RPMI8226 (cell line): Measurements from ENCODE around the gene PLPP7.
"Not testable (repeated sequence)": the region's sequence is repeated elsewhere in the genome, so short reads cannot be mapped to it uniquely, and the experiment has no call there.

Experiments used
- DNase-seq: peaks from one replicate; pipeline ENCODE4 v3.0.0-alpha.2; 2015

The PLPP7 gene

DNA sequence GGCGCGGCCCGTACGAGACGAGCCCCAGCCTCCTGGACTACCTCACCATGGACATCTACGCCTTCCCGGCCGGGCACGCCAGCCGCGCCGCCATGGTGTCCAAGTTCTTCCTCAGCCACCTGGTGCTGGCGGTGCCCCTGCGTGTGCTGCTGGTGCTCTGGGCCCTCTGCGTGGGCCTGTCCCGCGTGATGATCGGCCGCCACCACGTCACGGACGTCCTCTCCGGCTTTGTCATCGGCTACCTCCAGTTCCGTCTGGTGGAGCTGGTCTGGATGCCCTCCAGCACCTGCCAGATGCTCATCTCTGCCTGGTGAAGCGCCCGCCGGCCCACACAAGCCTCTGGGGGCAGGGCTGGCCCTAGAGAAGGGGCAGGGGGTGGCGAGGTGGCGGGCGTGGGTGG is 18.5 kb downstream of the PLPP7 start:
- no peak for DNase-seq

DNA sequence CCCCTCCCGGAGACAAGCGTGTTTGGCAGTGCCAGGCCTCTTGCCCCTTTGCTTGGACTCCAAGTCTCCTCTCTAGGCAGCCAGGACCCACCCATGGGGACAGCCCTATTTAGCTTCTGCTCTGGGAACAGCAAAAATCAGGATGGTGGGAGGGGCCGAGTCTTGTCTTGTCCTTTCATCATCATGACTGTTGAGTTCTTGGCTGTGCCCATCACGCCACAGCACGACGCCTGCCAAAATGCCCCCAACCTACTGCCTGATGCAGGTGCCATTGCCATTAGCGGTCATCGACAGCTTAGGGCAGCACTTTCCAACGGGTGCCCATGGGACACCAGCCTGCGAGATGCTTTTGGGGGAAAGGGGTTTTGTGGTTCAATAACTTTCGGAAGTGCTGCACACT is 18.9 kb downstream of the PLPP7 start:
- DNase-seq: no peak

DNA sequence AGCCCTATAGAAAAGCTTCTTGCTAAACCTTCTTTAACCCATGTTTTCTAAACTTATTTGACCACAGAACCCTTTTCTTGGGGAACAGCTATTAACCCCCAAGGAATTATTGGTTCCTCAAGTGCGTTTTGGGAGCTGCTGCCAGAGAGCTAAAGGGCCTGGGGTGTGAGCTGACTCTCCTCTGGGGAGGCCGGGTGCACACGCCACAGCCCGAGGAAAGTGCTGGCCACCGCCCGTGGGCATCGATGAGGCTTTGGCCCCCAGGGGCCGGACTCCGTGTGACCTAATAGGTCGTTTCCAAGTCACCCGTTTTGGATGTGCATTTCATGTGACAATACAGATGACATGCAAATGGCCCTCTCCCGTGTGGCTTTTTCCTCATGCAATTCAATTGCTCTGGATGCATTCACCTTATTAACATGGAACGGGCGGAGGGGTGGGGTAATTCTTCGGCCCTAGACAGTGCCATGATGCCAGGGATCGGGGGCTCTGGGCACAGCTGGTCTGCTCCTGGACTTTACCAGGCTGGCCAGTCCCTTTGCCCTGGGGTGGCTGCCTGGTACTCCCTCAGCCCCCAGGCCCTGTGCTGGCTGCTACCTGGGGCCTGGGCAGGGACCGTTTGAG is 19.5 kb downstream of the PLPP7 start:
- no peak for DNase-seq

DNA sequence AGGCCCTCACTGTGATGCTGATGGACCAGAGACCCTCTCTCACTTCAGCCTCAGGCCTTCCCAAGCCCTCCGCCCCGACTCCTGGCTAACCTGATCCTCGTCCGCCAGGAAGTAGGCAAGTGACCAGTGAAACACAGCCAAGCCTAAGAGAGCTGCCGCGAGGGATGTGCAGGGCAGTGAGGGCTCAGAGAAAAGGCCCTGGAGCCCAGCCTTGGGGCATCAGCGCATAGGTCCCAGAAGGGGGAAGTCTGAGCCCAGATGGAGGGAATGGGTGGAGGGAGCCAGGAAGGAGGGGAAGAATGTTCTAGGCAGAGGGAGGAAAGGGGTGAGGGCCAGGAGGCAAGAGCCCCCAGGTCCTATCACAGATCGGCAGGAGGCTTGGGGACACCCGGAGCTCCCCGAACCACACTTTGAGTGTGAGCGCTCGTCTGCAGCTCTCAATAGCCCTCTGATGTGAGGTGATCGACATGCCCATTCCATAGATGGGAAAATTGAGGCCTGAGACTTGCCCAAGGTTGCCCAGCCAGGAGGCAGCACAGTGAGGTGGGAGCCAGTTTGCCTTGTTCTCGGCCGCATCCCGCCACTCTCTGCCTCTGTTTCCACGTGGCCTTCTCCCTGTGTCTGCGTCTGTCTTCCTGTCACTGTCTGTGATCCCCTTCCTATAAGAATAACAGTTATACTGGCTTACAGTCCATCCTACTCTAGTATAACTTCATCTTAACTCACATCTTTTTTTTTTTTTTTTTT is 20.2 kb downstream of the PLPP7 start:
- no peak for DNase-seq

DNA sequence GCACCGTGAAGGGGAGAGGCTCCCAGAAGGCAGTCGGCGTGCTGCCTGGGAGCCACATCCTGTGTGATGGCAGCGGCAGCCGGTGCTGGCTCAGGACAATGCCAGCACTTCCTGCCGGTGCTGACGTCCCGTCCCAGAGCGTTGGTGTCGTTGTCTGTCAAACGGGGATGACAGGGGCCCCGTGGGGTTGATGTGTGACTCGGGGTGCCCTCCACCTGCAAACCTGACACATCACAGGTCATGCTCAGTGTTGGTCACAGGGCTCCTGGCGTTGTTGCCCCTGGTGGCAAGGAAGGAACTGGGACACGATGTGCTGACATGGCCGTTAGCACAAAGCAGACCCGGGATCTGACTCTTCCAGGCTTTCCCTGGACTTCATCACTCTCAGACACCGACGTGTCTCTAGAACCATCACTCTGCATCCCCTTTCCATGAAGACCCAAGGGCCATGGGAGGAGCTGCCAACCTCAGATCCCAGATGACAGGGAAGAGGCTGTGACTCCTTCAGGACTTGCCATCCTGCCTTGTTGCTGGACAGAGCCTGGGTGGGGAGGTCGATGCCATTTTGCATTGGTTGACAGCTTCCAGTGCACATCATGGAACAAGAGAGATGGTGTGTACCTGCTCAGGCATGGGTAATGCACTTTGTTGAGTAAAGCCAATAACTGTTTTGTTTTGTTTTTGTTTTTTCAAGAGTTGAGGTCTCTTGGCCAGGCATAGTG is 21.5 kb downstream of the PLPP7 start:
- DNase-seq: peak; percentile 66

DNA sequence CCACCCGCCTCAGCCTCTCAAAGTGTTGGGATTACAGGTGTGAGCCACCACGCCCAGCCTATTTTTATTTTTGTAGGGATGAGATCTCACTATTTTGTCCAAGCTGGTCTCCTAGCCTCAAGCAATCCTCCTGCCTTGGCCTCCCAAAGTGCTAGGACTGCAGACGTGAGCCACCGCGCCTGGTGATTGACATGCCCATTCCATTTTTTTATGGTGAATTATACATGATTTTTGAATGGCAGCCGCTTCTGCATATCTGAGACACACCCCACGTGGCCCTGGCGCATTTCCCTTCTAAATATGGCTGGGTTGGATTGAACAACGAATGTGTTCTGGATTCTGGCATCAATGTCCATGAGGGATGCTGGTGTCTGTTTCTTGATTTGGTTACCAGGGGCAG is 22.7 kb downstream of the PLPP7 start:
- no peak for DNase-seq

DNA sequence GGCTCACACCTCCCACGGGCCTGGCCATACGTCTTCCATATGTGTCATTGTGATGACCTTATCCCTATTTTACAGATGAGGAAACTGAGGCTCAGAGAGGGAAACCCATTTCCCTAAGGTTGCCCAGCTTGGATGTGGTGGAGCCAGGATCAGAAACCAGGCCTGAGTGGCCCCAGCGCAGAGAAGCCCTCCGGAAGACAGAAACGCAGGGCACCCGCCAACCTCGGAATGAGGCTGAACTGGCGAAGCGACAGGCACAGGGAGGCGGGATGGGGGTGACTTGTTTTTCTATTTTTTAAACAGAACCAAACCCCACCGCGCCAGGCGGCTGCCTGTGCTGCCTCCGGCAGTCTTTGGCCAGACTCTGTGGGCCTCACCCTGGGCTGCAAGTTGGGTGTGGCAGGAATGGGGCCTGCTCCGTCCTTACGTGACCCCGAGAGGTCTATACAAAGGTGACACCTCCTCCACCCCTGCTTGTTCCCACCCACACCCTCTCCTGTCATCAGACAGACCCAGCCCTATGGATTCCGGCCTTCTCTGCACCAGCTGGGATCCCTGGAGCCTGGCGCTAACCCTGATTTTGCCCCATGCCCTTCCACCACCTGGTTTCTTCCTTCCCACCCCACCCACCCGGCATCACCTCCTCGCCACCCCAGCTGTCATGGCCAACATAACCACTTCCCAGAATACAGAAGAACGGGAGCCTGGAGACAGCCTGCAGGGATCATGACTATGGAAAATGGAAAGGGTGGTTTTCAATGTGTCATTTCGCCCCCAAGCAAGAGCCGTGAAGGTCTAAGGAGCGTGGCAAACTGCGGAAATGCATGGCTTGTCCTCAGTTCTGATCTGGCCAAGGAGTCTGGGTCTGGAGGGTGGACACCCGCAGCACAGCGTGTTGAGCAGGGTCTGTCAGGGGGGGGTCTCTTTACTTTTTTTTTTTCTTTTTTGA is 23.6 kb downstream of the PLPP7 start:
- DNase-seq: no peak

DNA sequence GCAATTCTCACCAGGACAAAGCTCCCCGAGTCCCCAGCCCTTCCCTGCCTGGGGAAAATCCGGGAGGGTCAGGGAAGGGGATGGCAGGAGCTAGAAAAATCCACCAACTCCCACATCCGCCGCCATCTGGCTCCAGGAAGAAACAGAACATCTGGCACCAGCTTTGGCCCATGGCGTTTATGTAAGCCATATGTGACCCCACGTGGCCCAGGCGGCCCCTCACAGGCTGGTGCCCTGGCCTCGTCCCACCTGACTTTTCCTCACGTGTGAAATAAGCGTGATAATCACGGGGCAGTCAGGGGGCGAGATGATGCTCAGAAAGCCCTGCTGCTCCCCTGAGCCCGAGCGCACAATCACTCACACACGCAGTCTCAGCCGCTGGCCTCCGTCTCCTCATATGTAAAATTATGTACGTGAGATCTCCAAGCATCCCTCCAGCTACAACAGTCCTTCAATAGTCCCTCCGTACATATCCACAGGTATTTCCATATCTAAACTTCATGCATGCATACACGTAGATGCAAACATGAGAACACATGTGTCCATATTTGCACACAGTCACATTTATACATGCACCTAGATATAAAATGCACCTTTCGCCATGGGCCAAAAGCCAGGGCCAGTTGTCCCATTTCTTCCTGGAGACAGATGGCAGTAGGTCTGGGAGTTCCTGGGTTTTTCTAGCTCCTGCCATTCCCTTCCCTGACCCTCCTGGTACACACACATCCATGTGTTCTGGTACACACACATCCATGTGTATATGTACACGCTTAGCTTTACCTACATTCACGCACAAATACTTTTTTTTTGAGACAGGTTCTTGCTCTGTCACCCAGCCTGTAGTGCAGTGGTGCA is 28.9 kb downstream of the PLPP7 start:
- DNase-seq: no peak

DNA sequence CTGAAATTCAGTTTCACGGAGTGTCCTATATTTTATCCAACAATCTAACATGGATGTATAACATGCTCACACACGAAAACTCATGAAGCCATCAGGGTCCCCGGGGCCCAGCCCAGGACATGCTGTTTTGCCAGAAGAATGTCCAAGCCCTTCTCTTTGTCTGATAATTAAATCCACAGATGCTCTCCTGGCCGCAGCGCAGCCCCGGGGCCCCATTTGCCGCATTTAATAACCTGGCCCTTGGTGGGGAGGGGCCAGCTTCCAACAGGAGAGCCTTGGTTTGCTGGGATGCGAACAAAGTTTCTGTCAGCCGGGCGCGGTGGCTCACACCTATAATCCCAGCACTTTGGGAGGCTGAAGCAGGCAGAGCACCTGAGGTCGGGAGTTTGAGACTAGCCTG is 30.0 kb downstream of the PLPP7 start:
- no peak for DNase-seq

DNA sequence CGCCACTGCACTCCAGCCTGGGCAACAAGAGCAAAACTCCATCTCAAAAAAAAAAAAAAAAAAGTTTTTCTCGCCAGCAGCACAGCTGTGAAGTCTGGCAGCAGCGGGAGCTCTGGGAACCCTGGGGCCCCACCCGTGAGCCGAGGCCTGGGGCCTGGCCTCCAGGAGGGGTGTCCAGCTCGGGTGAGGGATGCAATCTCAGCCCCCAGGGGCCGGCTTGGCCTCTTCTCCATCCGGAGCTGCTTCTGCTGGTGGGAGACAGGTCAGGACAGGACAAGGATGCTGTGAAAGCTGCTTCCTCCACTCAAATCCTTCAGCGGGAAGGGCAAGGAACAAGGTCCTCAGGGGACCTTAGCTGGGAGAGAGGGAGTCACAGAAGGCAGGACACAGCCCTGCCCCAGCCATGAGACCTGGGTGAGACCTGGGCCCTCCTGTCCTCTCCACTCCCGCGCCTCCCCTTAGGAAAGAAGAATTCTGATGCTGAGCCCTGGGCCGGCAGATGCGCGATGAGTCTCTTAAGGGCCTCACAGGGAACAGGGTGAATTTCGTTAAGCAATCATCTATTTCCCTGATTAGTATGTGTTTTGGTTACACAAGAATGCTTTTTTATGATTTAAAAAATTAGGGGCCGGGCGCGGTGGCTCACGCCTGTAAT is 30.6 kb downstream of the PLPP7 start:
- DNase-seq: no peak

DNA sequence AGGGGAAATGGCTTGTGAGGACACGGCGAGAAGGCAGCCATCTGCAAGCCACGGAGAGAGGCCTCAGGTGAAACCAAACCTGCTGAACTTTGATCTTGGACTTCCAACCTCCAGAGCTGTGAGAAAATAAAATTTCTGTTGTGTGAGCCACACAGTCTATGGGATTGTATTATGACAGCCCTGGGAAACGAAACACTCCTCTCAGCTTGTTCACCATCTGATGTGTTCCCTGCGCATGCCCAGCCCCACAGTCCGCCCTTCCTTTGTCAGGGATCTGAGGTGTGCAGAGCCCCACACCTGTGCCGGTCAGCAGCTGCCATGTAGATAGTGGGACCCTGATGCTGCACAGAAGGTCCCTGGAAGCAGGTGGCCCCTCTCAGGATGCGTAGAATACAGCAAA is 34.1 kb downstream of the PLPP7 start:
- DNase-seq: no peak

DNA sequence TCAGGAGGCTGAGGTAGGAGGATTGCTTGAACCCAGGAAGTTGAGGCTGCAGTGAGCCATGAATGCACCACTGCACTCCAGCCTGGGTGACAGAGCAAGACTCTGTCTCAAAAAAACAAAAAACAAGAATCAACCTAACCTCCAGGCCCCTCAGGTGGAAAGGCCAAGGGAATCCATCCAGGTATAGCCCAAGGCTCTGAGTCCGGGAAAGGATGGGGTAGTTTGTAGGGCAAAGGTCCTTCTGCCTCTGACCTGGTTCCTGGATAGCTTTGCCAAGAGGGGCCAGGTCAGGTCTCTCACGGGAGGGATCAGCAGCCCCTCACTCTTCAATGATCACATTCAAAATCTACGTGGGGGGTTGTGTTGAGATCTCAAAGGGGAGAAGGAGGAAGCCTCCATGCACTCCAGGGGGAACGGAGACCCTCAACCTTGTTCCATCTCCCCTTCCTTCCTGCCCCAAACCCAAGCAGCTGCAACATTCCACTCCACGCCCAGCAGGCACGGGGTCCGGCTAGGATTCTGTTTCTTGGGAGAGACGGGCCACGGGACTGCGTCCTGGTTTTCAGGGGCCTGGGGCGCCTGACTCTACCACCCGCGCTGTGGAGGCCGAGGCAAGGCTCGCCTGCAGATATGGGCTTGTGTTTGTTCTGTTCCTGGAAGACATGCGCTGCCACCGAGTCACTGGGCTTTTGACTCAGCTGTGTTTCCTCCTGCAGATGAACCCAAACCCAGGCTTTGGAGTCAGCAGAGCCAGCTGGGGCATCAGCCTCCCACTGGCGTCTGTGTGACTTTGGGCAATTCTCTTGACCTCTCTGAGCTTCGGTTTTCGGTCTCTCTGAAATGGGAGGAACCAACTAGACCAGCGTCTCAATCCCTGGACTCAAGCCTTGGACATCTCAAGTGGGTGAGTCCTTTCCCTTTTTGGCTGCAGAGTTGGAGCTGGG is 35.5 kb downstream of the PLPP7 start:
- no peak for DNase-seq

DNA sequence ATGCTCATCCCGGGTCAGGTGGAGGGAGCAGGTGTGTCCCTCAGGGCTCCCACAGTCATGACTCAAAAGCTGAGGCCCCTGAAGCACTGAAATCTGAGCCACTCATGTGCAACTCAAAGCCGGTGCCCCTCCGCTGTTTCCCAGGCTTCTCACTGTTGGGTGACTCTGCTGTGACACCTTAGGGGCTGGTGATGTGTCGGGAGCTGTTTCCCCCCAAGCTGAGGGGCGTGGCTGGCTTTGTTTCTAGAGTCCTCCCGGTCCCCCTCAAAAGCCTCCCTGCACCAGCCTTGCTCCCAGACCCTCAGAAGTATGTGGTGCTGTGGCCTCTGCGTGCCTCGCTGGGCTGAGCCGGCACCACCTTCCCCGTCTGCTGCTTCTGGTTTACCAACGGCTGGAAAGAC is 39.7 kb downstream of the PLPP7 start:
- no peak for DNase-seq

DNA sequence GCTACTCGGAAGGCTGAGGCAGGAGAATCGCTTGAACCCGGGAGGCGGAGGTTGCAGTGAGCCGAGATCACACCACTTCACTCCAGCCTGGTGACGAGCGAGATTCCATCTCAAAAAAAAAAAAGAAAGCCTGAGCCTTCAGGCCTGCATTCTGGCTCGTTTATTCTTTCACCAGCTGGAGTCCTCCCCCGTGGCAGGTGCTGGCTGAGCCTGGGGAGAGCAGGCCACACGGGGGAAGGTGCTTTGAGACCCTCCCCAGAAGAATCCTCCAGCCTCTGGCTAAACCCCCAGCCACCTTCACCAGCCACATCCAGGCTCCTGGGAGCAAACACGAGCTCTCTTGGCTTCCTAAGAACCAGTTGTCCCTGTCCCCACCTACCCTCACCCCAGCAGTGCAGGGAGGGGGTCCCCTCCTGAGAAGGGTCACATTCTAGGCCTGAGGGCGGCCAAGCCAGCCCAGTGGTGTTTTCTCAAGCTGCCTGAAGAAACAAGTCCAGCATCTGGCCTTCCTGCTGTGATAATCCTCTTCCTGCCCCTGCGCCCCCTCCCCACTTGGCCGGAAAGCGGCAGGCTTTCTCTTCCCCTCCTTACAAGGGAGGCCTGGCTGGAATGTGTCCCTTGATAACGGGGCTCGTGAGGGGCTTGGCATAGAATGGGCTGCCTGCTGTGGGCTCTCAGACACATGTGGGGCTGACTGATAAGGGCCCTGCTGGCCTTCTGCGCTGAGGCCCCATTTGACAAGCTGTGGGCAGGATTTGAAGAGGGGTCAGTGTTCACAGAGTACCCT is 41.5 kb downstream of the PLPP7 start:
- DNase-seq: no peak

DNA sequence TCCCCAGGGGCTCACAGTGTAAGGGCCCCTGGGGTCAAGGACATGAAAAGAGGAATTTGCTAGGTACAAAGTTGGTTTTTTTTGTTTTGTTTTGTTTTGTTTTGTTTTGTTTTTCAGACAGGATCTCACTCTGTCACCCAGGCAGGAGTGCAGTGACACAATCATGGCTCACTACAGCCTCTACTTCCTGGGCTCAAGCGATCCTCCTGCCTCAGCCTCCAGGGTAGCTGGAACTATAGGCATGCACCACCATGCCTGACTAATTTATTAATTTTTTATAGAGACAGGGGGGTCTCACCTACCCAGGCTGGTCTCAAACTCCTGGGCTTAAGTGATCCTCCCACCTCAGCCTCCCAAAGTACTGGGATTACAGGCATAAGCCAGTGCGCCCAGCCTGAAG is 42.5 kb downstream of the PLPP7 start:
- not testable (repeated sequence) for DNase-seq

DNA sequence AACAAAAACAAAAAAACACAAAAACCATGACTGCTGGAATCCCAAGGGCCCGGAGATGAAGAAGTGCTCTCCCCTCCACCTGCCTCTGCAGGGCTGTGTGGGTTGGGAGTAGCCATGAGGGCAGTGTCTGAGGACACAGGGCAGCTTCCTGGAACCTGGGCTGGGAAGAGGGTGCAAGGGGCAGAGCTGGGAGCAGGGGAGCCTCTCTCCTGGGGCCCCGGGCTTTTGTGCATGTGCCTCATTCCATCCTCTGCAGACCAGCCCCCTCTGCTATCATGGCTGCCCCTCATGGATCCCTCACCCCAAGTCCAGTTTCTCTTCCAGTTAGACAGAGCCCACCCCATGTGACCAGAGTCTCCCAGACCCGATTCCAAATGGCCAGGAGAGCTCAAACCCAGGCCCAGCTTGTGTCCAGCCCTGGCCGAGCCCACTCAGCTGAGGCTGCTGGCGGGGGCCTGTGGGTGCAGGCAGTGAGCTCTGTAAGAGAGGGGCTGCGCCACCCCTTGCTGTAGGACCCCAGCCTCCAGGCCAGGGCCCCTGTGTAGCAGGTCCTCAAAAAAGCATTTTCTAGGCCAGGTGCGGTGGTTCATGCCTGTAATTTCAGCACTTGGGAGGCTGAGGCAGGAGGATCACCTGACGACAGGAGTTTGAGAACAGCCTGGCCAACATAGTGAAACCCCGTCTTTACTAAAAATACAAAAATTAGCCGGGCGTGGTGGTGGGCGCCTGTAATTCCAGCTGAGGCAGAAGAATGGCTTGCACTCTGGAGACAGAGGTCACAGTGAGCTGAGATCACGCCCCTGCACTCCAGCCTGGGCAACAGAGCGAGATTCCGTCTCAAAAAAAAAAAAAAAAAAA is 44.5 kb downstream of the PLPP7 start:
- DNase-seq: no peak

DNA sequence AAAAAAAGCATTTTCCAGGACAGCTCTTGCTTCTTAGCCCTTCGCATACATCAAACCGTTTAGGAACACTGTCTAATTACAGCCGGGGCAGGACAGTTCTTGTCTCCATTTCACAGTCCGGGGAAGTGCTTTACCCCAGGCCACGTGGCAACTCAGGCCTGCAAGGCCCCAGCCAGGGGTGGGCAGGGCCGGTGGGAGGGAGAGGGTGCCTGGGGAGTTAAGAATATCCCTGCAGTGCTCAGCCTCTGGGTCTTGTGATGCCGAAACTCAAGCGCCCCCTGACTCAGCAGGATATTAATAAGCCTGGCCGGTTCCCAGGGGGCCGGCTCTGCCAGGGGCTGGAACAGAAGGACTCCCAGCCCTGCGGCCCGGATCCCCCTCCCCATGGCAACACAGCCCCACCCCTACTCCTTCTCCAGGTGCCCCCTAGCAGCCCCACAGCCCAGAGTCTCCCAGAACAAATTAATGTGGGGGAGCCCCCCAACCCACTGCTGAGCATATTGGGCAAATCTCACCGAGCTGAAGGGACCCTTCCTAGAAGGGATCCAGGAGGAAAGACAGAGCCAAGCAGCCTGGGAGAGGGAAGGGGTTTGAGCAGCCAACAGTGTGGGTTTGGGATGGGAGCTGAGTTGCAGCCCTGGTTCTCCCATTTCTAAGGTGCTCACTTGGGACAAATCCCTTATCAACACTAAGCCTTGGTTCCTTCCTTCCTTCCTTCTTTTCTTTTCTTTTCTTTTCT is 45.3 kb downstream of the PLPP7 start:
- DNase-seq: peak; percentile 39

DNA sequence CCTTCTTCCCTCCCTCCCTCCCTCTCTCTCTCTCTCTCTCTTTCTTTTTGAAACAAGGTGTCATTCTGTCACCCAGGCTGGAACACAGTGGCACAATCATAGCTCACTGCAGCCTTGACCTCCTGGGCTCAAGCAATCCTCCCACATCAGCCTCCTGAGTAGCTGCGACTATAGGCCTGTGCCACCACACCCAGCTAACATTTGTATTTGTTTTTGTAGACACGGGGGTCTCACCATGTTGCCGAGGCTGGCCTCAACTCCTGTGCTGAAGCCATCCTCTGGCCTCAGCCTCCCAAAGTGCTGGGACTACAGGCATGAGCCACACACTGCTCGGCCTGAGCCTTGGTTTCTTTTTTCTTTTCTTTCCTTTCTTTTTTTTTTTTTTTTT is 45.8 kb downstream of the PLPP7 start:
- no peak for DNase-seq
